LNCAP (cell line): ENCODE measurements around the gene CACNG4.

Experiments used
- TF ChIP-seq, protein P1 (sequence below): fragments of 450-650 bp; IDR thresholded peaks from 2 replicates; pipeline ENCODE4 v1.5.1; 2017; ENCODE audit warnings: mild to moderate bottlenecking

Gene CACNG4

DNA sequence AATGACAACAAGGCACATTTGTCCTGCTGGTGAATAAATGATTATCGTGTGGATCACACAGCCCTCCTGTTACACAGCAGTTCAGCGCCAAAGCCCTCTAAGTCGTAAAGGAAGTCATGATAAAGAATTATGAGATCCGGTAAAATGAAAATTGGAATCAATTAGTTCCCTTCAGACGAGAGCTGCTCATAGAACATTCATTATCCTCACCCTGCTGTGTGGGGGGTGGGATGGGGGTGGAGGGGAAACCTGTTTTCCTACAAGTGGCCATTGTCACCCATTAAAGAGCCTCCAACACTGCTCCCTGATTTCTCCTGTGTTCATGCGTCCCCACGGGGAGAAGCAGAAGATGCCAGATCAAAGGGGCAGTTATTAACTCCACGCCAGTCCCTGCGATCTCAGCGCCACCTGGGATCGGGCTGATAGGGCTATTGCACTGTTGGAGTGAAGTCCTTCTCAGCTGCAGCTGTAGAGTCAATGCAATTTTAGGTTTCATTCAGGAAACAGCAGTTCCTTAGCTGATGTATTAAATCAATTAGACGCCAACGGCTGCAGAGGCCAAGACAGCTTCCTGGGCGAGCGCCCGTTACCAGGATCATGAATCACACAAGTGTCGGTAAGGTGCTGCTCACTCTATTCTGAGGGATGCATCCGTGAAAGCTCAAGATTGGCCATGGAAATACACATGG is 19.2 kb upstream of the CACNG4 start:
- TF ChIP-seq, protein P1, sequence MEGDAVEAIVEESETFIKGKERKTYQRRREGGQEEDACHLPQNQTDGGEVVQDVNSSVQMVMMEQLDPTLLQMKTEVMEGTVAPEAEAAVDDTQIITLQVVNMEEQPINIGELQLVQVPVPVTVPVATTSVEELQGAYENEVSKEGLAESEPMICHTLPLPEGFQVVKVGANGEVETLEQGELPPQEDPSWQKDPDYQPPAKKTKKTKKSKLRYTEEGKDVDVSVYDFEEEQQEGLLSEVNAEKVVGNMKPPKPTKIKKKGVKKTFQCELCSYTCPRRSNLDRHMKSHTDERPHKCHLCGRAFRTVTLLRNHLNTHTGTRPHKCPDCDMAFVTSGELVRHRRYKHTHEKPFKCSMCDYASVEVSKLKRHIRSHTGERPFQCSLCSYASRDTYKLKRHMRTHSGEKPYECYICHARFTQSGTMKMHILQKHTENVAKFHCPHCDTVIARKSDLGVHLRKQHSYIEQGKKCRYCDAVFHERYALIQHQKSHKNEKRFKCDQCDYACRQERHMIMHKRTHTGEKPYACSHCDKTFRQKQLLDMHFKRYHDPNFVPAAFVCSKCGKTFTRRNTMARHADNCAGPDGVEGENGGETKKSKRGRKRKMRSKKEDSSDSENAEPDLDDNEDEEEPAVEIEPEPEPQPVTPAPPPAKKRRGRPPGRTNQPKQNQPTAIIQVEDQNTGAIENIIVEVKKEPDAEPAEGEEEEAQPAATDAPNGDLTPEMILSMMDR = no peak

DNA sequence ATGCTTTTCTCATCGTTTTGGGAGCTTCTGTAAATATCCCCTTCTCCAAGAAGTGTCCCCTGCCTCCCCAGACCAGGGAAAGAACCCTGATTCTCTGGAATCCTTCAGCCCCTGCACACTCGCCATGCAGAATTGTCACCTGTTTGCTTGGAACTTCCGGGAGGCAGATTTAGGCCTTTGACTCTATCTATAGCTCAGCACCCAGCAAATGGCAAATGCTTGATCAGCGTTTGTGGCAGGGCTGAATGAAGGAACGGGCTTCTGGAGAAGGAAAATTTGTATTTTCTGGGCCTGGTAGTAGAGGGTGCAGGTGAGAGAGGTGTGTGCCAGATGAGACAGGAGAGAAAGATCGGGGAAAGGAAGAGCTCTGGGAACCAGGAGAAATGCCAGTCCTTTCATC is 18.3 kb upstream of the CACNG4 start:
- TF ChIP-seq, protein P1 = no peak

DNA sequence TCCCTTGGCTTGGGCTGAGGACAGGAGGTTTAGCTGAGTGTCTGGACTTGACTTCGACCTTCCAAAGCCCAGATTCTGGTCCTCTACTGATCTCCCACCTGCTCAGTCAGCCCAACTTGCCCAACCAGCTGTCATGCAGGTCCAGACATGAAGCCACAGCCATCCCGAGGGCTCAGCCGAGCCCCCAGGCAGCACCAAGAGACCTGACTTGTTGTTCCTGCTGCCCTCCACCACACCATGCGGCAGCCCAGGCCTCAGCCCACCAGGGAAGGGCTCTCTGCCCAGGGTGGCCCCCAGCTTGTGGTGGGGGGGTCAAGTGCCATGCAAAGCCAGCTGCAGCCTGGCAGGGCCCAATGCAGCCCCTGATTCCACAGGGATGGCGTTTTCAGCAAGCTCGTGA is 17.2 kb upstream of the CACNG4 start:
- TF ChIP-seq, protein P1 = no peak

DNA sequence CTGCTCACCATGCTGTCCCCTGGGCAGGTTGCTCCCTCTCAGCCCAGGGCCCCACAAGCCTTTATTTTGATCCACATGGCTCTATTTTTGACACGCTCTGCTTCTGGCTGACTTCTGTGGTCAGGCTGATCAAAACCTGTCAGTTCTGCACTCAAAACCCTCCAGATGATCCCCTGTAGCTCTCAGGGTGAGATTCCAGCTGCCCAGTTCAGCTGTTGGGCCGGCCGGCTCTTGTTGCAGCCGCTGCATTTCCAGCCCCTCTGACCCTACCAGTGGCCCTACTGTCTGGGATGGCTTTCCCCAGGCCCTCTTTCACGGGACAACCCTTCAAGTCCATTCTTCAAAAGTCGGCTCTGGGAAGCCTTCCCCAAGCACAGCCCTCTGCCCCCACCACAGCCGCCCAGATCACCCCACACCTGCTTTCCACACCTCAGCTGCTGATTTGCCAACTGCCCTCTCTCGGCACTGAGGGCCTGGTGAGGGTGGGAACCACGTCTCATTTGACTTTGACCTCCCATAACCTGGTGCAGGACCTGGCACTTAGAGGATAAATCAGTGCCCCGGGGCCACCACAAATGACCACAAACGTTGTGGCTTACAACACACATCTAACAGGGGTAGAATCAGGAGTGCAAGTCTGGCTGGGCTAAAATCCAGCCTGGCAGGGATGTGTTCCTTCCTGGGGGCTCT is 16.3 kb upstream of the CACNG4 start:
- TF ChIP-seq, protein P1 = no peak

DNA sequence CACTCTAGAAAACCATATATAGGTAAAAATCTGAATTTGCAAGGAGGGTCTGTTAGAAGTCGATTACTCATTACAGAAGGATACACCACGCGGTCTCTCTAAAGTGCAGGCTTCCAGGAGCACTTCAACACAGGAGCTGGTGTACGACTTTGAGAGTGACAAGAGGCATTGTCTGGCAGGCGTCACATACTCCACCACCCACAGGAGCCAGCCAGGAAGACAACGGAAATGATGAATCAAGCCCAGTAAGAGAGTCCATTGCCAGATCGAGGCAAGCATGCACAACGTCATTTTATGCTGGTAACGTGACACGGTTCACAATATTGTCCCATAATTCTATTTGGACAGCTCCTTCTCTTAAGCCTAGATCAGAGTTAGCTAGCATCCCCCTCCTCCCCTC is 15.0 kb upstream of the CACNG4 start:
- TF ChIP-seq, protein P1 = no peak

DNA sequence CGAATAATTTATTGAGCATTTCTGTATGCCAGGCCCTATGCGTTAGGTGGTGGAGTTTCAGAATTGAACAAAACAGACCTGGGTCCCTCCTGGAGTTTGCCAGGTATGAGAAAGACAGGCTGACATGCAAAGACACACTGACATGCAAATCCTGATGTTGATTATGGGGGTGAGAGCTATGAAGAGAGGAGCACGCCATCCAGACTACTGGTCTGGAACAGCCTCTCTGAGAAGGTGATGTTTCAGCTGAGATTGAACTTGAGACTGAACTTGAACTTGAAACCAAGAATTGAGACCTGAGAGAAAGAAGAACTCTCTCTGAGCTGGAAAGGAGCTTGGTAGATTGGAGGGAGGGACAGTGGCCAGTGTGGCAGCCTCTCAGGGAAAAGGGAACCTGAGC is 14.2 kb upstream of the CACNG4 start:
- TF ChIP-seq, protein P1 = no peak

DNA sequence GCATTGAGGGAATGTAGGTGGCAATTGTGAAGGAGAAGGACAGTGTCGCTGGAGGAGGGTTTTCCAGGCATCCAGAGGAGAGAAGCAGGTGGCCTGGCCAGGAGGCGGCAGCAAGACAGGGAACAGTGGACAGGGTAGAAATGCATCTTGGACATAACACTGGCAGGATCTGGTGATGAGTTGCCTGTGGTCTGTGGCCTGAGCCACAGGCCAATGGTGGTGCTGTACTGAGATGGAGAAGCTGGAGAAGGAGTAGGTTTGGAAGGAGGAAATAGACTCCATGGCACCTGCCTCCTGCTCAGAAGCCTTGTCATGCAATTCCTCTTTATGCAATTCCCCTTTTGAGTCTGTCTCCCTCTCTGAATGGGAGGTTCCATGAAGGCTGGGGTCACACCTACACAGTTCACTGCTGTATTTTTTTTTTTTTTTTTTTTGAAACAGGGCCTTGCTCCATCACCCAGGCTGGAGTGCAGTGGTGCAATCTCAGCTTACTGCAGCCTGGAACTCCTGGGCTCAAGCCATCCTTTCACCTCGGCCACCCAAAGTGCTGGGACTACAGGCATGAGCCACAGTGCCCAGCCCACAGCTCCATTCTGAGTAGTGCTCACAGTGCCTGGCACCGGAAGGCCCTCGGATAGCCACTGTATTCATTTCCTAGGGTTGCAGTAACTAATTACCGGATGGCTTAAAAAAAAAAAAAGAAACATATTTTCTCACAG is 13.5 kb upstream of the CACNG4 start:
- TF ChIP-seq, protein P1 = no peak
